Upper lobe of left lung (tissue), 4 donors: ENCODE measurements around the gene GZMB.

Source experiments
- EP300 ChIP-seq, 4 donors: sonication (generic); formaldehyde crosslinking; IDR thresholded peaks; one replicate each; pipeline ENCODE4 v1.5.1; 2017; ENCODE audit warnings: antibody characterized with exemption in 4 of 4, control low read depth in 2 of 4
- POLR2A ChIP-seq, 4 donors: fragments of 450-650 bp; IDR thresholded peaks; one replicate each; pipeline ENCODE4 v1.5.1; 2016 to 2017; ENCODE audit warnings: antibody characterized with exemption in 4 of 4, mild to moderate bottlenecking in 2 of 4
- POLR2AphosphoS5 ChIP-seq, 2 donors: sonication (generic); formaldehyde crosslinking; IDR thresholded peaks; one replicate each; pipeline ENCODE4 v1.5.1; 2017; ENCODE audit warnings: antibody characterized with exemption in 2 of 2
- TF ChIP-seq, protein P1 (sequence below), 6 experiments: fragments of 450-650 bp in 4 of 6; fragments of 200-600 bp in 2 of 6; sonication (generic) in 2 of 6; IDR thresholded peaks; one replicate each; pipeline ENCODE4 v1.5.1; 2016 to 2019; ENCODE audit warnings: antibody characterized with exemption in 6 of 6

DNA sequence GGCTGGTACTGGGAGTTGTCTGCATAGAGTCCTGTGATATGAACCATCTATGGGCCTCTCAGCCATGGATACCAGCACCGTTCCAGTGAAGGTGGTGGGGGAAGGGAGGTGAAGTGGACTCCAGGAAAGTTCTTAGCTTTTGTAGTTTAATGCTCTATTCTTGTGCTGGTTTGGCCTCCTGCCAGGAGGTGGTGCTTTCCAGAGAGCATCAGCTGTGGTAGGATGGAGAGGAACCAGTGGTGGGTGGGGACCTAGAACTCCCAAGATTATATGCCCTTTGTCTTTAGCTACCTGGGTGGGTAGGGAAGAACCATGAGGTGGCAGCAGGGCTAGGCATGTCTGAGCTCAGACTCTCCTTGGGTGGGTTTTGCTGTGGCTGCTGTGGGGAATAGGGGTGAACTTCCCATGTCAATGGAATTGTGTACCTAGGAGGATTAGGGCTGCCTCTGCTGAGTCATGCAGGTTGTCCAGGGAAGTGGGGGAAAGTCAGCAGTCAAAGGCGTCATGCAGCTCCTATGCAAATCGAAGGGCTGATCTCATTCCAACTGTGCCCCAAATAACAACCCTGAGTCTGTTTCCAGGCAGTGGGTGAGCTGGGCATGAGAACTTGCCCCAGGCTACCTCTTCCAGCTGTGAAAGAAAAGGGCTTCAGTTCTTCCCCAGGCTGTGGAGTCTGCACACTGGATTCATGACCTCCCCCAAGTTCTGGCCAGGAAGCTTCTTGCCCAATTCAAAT is 38.7 kb downstream of the GZMB start:
- TF ChIP-seq, protein P1, sequence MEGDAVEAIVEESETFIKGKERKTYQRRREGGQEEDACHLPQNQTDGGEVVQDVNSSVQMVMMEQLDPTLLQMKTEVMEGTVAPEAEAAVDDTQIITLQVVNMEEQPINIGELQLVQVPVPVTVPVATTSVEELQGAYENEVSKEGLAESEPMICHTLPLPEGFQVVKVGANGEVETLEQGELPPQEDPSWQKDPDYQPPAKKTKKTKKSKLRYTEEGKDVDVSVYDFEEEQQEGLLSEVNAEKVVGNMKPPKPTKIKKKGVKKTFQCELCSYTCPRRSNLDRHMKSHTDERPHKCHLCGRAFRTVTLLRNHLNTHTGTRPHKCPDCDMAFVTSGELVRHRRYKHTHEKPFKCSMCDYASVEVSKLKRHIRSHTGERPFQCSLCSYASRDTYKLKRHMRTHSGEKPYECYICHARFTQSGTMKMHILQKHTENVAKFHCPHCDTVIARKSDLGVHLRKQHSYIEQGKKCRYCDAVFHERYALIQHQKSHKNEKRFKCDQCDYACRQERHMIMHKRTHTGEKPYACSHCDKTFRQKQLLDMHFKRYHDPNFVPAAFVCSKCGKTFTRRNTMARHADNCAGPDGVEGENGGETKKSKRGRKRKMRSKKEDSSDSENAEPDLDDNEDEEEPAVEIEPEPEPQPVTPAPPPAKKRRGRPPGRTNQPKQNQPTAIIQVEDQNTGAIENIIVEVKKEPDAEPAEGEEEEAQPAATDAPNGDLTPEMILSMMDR (IDR thresholded peaks at IDR 0.05) = no peak
- no peak for TF ChIP-seq POLR2A (IDR thresholded peaks at IDR 0.05)
- no peak for TF ChIP-seq EP300 (IDR thresholded peaks at IDR 0.05)
- no peak for TF ChIP-seq POLR2AphosphoS5 (IDR thresholded peaks at IDR 0.05)
